ENCODE data around the gene WDR3. TPM values are rescaled to one million over a fixed set of nuclear protein-coding genes. Genes with fewer than 3 reads are reported as not detected.

Gene WDR3
- total and polyA plus RNA-seq, 2 experiments from 2014 or later, result 26.2 to 38.7 TPM

- Histone ChIP-seq H3K79me2 (replicated peaks; ENCODE audit: insufficient read depth) (peaks cover 55% of the 10 kb centered on the region), H4K20me1 (replicated peaks; ENCODE audit: insufficient read depth) (peaks cover 22% of the 10 kb centered on the region), H2AFZ (no peak overlapping the region), H3K4me2 (no peak overlapping the region), H3K4me1 (ENCODE audit: insufficient read depth) (peaks cover 4% of the 10 kb centered on the region), H3F3A (replicated peaks; ENCODE audit: low read depth) (no peaks in the 10 kb centered on the region), H3K27me3 (ENCODE audit: insufficient read depth) (no peaks in the 10 kb centered on the region), H3K4me3 (no peak overlapping the region), H3K36me3 (ENCODE audit: insufficient read depth) (peaks cover 29% of the 10 kb centered on the region), H3K9me2 (ENCODE audit: insufficient read depth) (no peaks in the 10 kb centered on the region), H3K27ac (ENCODE audit: low read depth) (no peak overlapping the region)
- no peak overlapping the region for H3K27ac Mint-ChIP-seq
- H3K4me1 Mint-ChIP-seq, result peaks cover 14% of the 10 kb centered on the region; the same call in 2 of the 3 replicates
- no peak for ATAC-seq
- TF ChIP-seq, protein P1, sequence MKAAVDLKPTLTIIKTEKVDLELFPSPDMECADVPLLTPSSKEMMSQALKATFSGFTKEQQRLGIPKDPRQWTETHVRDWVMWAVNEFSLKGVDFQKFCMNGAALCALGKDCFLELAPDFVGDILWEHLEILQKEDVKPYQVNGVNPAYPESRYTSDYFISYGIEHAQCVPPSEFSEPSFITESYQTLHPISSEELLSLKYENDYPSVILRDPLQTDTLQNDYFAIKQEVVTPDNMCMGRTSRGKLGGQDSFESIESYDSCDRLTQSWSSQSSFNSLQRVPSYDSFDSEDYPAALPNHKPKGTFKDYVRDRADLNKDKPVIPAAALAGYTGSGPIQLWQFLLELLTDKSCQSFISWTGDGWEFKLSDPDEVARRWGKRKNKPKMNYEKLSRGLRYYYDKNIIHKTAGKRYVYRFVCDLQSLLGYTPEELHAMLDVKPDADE (IDR thresholded peaks at IDR 0.05), result no peak
- no peak for TF ChIP-seq JUNB (IDR thresholded peaks at IDR 0.05; ENCODE audit: unreplicated experiment)
- no peak for TF ChIP-seq REST (IDR thresholded peaks at IDR 0.05; ENCODE audit: unreplicated experiment)
- TF ChIP-seq EZH2 (IDR thresholded peaks at IDR 0.05; ENCODE audit: low read depth, unreplicated experiment), result no peak
- TF ChIP-seq, protein P2, sequence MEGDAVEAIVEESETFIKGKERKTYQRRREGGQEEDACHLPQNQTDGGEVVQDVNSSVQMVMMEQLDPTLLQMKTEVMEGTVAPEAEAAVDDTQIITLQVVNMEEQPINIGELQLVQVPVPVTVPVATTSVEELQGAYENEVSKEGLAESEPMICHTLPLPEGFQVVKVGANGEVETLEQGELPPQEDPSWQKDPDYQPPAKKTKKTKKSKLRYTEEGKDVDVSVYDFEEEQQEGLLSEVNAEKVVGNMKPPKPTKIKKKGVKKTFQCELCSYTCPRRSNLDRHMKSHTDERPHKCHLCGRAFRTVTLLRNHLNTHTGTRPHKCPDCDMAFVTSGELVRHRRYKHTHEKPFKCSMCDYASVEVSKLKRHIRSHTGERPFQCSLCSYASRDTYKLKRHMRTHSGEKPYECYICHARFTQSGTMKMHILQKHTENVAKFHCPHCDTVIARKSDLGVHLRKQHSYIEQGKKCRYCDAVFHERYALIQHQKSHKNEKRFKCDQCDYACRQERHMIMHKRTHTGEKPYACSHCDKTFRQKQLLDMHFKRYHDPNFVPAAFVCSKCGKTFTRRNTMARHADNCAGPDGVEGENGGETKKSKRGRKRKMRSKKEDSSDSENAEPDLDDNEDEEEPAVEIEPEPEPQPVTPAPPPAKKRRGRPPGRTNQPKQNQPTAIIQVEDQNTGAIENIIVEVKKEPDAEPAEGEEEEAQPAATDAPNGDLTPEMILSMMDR (conservative IDR thresholded peaks at IDR 0.05; ENCODE audit: low read depth in 2 of 2), result no peak
- no peak for TF ChIP-seq CREB1 (CRISPR knock-in tag; IDR thresholded peaks at IDR 0.05; ENCODE audit: low read depth)
- TF ChIP-seq POLR2AphosphoS5 (IDR thresholded peaks at IDR 0.05; ENCODE audit: low read depth), result no peak
- no peak for TF ChIP-seq ZNF331 (CRISPR knock-in tag; IDR thresholded peaks at IDR 0.05; ENCODE audit: low read depth)
- TF ChIP-seq STAT1 (IDR thresholded peaks at IDR 0.05; ENCODE audit: unreplicated experiment), result no peak
- TF ChIP-seq ZNF114 (CRISPR knock-in tag; IDR thresholded peaks at IDR 0.05), result no peak
- TF ChIP-seq ZNF462 (CRISPR knock-in tag; IDR thresholded peaks at IDR 0.05), result no peak
- TF ChIP-seq NANOG (IDR thresholded peaks at IDR 0.05; ENCODE audit: borderline replicate concordance), result no peak
- no peak for TF ChIP-seq EZH2phosphoT487 (IDR thresholded peaks at IDR 0.05; ENCODE audit: unreplicated experiment)
- H3K4me3 Mint-ChIP-seq, result no peak overlapping the region
- H3K9me3 Mint-ChIP-seq, result no peaks in the 10 kb centered on the region
- DNase-seq (ENCODE audit: low spot score), result no peak
- peaks cover 32% of the 10 kb centered on the region for H3K36me3 Mint-ChIP-seq (ENCODE audit: low read depth)
- peaks cover 10% of the 10 kb centered on the region for H3K27me3 Mint-ChIP-seq (ENCODE audit: insufficient read depth, low read depth, poor library complexity)
Observed at GRCh38 chr1:117933769-117934168, 4.2 kb downstream of the WDR3 start.

Measured in GM23338 (cell line).